Measurements from ENCODE around the gene CCL21.

CCL21 gene

DNA sequence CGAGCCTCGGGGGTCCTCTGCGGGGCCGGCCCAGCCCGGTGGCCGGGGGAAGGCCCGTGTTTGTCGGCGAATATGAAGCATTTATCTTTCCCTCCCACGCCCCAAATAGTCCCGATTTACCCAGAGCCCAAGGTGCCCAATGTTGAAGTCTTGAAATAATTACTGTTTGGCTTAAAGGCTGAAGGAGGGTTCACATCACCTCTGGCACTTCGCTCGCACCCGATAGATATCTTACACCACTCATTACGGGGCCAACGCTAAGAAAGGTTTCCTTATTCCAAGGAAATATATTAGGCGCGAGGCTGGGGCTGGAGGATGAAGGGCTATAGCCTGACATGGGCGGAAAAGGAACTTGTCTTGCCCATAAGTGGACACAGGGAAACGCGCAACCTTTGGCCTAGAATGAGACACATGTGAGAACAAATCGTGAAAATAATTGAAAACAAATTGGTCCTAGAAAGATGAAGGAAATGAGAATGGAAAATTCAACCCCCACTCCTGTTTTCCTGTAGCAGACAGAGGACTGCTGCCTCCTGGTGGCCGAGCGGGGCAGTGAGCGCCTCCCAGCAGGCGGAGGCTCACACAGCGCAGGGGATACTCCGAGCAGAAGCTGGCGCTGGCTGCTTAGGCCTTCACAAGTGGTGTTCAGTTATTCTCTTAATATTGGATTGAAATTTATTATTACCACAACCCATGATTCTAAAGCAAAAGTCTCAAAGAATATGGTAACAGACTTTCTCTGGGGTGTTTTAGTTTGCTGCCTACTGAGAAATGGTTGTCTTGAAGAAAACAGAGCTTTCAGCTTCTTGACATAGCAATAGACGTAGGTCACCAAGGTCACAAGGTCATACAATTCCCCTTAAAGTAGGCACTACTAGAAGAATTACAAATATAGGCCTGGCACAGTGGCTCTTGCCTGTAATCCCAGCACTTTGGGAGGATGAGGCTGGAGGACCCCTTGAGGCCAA lies 7.9 kb downstream of the CCL21 start:
- peak; percentile 90 for DNase-seq

DNA sequence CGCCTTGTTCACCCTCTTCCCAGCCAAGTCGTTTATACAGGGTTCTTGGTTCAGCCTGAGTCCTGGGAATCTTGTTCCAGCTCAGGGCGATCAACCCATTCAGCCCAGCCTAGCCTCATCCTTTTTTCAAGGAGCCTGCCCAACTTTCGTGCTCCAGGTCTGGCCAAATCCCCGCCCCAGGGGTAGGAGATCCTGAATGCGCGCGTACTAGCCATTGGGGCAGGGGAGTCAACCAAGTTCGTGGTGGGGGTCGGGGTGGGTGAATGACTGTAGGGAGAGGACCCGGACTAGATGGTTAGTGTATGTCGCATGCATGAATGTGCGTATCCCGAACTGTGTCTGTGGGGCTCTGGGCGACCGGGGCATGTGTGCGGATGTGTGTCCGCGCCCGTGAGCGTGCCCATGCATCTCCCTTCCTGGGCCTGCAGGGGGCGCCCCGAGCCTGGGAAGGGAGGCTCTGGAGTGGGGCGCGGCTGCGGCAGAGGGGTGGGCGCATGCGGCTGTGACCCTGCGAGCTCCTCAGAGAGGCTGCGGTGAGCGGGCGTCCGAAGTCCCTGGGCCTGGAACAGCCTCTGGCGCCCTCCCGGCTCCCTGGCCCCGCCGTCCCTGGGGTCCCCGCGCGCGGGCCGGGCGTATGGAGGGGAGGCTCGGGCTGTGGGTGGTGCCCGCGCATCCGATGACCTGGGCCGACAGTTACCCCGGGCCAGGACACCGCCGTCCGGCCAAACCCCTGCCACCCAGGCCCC lies 8.7 kb downstream of the CCL21 start:
- DNase-seq: peak; percentile 81

GRCh38 chr9:34694811-34695210 lies 15.1 kb downstream of the CCL21 start:
- DNase-seq: no peak

GRCh38 chr9:34693560-34693959 lies 16.4 kb downstream of the CCL21 start:
- DNase-seq: no peak

DNA sequence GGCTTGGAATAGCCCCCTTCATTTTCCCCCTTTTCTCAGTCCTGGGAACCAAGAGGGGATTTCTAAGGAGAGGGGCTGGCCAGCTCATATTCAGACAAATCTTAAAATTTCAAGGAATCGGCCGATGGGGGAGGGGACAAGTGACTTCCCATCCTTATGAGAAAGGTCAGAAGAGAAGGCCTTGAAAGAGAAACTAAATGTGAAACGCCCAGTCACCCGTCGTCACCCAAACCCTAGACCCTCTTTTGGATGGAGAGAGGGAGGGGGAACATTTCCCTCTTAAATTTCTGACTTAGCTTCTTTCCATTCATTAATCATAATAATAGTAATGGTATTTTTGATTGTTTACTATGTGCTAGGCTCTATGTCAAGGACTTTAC lies 18.0 kb downstream of the CCL21 start:
- no peak for DNase-seq

DNA sequence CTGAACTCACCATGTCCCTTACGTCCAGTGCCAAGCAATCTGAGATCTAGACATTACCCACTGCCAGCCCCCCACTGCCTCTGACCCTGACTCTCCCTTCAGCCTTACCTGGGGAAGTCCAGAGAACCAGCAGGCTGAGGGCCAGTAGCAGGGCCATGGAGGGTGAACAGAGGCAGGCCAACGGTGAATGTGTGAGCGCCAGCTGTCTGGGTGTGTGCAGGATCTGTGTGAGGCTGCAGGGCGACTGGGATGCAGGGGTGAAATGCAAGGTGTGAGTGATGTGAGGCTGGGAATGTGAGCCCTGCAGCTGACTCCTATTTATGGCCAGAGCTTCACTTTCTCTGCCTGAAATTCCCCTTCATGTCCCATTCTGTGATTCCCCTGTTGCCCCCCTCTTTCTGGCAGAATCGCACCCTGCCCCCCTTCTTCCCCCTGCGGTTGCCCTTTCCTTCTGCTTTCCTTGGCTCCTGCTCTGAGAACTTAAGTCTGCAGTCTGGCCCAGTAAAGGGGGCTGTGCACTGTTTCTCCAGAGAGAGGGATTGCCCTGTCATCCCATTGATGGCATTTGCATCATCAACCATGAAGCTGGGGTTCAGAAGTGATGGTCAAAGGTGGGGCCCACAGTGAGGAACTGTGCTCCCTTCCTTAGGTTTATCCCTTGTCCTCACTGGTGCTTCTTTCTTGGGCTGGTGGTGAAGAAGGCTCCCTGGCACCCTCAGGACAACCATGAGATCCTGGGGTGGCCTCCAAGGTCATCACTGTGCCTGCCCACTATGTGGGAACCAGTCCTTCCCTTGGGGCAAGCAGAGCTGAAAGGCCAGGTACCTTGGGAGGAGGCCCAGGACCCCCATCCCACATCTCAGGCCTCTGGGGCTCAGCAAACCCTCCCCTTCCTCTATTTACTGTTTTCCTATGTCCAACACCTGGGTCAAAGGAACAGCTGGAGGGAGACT lies 18.7 kb downstream of the CCL21 start, which contains the start of gene CCL19:
Gene CCL19, minus strand, starts transcription at position 294 of the 953 bp plus-strand sequence. Its CDS starts 137 bp downstream, at position 157.
- DNase-seq: no peak

DNA sequence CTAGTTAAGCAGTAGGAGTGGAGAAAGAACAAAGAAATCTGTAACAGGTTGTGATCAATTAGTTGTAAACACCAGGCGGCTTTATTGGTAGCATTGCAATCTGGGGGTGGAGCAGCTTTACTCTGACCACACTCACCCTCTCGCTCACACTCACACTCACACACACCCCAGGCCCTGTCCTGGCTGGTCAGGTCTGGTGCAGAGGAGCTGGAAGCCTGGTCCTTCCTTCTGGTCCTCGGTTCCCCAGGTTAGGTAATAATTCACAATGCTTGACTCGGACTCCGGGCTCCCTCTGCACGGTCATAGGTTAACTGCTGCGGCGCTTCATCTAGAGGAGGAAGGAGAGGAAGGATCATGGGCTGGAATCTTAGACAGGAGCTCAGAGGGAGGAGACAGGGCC lies 20.4 kb downstream of the CCL21 start:
- DNase-seq: no peak

DNA sequence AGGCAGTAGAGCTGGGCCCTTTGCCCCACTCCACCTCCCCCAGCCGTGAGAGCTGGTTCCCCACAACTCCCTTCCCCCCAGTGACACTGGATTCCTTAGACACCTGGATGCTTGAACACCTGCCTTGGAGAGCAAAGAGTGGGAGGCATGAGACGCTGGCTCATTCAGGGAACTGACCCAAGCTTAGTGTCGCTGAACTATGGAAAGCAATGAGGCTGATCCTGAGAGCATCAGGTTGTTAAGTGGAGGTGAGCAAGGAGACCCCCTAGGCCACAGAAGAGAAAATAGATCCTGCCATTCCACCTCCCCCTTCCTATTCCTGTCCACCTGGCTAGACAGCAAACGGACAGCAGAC lies 20.8 kb downstream of the CCL21 start:
- no peak for DNase-seq

- DNase-seq: no peak
Observed at GRCh38 chr9:34688329-34689115, 21.4 kb downstream of the CCL21 start.

DNA sequence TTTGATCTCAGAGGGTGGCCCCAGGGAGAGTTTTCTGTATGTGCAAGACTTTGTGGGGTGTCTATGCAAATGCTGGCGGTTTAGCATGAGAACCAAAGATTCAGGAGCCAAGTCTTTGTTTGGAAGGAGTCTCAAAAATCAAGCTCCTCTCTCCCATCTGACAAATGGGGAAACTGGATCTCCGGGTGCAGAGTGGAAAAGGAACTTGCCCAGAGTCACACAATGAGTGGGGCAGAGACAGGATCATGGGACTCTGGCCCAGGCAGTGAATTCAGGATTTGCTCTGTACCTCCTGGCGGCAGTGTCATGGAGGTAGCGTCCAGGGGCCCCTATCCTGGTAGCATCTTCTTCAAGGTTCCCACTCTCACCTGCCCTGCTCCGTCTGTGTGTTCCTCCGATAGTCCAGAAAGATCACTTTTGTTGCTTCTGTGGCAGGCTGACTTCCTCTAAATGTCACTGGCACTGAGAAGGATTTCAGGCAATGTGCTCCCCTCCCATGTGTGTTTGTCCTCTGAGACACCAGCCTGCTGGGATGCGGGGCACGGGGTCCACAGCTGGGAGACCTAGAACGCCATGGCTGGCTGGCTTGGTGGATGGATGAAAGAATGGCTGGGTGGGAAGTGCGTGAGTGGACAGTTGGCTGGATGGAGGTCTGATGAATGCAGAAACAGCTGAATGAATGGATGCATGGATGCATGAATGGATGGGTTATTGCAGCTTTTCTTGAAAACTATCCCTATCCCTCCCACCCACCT lies 22.5 kb downstream of the CCL21 start:
- no peak for DNase-seq

- DNase-seq: no peak
Observed at GRCh38 chr9:34686732-34687131, 23.2 kb downstream of the CCL21 start.

- DNase-seq: no peak
Observed at GRCh38 chr9:34686231-34686630, 23.7 kb downstream of the CCL21 start.

- no peak for DNase-seq
Observed at GRCh38 chr9:34685591-34685990, 24.3 kb downstream of the CCL21 start.

DNA sequence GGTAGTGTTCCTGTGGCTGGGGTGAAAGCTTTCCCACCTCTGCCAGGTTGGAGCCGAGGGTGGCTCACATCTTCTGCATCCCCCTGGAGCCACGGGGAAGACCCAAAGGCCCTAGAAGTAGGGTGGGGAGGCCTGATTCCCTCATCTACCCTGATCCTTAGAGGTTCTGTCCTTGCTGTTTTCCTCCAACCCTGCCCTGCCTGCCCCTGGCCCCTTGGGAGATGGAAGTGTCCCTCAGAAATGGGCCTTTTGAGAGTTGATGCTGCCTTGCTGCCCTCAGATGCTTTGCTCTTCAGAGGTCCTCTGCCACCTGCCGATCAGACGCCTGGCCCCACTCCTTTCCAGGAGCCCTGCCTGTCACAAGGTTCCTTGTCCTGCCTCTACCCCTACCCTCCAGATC lies 25.1 kb downstream of the CCL21 start:
- no peak for DNase-seq

DNA sequence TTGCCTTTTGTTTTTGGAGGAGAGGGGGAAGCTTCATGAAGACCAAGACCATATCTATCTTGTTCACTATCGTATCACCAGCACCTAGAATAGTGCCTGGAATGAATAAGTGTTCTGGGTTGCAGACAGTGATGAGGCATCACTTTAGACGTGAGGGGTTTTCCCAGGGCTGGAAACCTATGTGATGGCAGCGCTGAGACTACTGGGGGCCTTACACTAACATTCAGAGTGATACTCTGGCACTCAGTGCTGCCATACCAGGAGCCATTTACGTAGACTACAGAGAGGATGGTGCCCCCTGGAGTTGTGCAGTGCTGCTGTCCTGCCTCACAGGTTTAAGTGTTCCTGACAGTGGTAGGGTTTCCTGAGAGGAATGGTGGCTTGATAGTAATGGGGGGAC lies 25.8 kb downstream of the CCL21 start:
- DNase-seq: no peak

DNA sequence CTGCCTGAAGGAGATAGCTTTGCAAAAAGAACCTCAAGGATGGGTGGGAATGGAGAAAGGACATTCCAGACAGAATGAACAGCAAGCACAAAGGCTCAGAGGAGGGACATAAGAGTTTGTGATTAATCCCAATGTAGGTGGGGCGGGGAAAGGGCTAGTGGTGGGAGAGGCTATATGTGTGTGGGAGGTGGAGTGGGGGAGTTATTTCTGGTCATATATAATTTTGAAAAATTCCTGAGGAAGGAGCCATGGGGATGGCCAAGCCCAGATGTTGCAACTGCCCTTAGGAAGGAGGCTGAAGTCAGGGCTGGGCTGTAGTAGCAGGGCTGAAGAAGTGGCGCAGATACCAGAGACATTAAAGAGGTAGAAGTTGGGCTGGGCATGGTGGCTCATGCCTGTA lies 34.1 kb downstream of the CCL21 start:
- no peak for DNase-seq

GRCh38 chr9:34675048-34675714 lies 34.8 kb downstream of the CCL21 start:
- DNase-seq: peak; percentile 63

DNA sequence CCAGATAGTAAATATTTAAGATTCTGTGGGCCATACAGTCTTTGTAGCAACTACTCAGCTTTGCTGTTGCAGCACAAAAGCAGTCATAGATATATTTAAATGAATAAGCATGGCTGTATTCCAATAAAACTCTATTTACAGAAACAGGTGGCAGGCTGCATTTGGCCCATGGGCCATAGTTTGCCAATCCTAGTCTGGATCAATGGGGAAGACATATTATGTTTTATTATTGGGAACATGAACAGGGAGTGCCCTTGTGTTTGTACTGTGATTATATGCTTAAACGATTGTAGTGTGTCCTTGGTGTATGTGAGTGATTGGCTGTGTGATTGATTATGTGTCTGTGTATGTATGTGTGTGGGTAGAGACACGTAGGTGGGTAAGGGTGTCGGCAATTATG lies 35.5 kb downstream of the CCL21 start:
- no peak for DNase-seq

DNA sequence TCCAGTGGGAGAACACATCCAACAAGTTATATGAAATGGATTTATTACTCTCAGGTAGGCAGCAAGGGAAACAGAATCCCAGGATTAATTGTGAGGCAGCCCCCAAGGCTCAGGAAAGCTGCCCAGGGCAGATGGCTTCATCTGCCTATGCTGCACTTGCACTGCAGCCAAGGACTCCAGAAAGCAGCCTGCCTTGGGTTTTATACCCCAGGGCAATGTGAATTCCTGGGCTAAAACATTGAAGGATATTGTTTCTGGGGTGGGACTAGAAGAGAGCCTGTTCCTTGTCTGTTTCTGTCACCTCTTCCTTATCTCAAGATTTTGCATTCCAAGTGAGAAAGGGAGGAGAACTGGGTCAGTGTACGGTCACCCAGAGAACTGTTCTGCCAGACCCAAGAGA lies 38.6 kb downstream of the CCL21 start:
- no peak for DNase-seq

DNA sequence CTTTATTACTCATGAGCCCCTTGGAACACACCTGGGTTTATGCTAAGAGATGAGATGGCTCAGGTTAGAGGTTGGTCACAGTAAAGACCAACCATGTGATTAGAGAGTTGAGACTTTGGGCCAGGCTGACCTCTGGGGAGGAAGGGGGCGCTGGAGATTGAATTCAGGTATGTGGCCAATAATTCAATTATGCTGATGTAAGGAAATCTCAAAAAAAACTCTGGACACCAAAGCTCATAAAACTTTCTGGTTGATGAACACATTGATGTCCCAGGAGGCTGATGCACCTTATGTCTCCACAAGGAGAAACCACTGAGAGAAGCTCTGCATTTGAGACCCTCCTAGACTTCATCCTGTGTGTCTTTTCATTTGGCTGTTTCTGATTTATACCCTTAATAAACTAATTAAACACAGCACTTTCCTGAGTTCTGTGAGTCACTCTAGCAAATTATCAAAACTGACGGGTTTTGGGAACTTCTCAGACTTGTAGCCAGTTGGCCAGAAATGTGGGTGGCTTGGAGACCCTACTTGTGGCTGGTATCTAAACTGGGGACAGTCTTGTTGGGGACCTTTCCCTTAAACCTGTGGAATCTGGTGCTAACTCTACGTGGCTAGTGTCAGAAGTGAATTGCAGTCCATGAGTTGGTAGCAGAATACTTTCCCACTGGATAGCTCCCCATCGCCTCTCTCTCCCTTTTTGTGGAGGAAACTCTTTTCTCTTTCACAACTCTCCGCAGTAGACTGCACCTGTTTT lies 40.0 kb downstream of the CCL21 start:
- no peak for DNase-seq
